NCI-H146 treated with DMSO at 0.1 percent for 48 hours (cell line): Measurements from ENCODE around the gene LTO1.
"Not testable (repeated sequence)": the region's sequence is repeated elsewhere in the genome, so short reads cannot be mapped to it uniquely, and the experiment has no call there.

Experiments
- DNase-seq: peaks from one replicate; lab custom pipeline; 2025; ENCODE audit not compliant: unreplicated experiment; lab: John Stamatoyannopoulos, UW

Gene LTO1

DNA sequence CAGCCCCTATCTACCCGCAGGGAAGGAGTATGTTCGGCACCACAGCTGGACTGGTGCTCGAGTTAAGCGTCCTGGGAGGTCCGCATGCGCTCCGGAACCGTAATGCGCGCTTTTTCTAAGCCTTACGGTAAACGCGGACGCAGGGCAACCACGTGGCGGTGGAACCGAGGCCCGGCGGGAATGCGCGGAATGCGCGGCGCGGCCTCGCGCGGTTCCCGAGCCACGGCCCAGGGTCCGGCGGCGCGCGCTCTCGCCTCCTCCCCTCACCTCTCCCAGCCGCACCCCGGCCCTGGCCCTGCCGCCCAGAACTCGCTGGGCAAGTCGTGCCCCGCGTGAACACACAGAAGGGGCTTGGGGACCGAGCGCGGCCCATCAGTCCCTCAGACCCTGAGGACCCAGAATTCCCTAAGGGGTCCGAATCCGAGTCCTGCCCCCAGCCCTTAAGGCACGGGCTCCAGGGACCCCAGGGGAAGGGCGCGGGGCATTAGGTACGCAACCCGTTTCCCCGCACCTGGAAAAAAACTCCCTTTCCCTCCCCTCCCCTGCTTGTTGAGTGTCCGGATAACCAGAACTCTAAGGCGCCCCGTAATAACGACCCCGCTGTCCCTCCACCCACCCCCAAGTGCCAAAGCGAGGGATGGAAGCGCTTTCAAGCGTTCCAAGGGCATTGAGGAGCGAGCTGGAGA is 38.5 kb downstream of the LTO1 start:
- no peak for DNase-seq

DNA sequence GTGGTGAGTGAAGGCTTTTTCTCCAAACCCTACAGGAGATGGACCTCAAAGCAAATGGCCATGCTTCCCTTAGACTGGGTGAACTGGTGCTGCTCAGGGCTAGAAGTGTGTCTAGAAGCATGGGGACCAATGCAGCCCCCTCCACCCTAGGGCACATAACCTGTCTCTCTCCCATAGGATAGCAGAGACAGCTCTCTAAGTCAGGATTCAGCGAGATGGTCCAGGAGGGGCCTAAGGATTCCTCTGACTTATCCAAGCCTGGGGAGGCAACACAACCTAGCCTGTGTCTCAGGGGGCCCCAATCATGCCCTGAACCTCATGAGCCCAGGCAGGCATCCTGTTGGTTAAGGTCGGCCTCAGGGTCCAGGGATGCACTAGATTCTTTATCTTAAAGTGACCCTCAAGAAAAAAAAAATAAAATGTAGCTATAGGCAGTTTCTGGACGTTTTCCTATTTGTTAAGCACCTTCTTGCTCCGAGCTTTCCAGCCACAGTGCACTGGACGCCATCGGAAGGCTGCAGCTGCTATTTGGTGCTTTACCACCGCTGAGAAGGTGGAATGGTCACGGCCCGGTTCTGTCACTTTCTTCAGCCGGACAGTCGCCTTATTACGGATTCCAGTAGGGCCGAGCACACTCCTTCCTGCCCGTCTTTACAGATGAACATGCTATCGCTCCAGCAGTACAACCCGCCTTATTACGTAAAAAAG is 39.2 kb downstream of the LTO1 start:
- no peak for DNase-seq

DNA sequence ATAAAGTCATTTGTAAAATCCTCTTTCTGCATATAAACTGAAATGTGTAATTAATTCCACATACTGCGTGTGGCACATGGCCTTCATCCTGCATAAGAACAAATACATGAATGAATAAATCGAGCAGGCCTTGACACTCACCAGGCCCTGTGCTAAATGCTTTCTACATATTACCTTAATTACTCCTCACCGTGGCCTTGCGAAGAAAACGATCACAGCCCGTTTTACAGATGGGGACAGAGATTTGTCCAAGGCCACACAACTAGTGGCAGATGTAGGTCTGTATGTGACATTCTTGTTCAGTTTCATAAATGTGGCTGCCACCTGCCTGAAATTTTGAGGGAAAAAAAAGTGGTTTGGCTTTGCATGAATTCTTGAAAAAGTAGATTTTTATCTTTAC is 40.0 kb downstream of the LTO1 start:
- no peak for DNase-seq

DNA sequence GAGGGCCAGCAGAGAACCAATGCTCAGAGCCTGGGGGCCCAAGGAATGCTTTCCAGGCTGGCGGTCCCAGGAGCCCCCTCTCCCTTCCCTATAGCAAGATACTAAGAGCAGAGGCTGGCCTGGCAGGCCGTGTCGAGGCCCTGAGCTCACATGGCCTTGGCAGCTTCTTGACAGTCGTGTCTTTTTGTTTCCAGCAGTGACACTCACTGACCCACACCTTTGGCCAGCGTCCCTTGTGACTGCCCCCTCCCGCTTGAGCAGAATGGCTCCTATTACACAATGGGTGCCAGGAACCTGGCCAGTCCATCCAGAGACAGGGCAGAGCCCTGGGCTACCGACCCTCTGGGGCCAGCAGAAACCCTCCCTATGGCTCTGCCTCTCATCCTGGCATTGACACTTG is 40.6 kb downstream of the LTO1 start:
- no peak for DNase-seq

DNA sequence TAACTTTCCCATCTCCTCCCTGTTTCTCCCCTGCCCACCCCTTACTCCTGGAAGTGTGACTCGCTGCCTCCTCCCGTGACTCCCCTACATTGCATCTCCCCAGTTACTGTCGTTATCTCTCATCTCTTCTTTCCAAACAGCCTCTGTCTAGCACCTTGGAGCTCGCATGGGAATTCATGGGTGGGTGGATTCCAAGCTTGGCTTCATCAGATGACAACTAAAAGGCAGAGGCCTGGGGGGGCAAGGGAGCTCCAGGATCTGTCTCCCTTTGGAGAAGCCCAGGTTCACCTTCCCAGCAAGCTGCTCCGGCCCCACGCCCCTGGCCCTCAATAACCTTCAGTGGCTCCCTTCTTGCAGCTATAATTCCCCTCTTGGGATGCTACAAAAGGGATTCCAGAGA is 41.1 kb downstream of the LTO1 start:
- DNase-seq = no peak

DNA sequence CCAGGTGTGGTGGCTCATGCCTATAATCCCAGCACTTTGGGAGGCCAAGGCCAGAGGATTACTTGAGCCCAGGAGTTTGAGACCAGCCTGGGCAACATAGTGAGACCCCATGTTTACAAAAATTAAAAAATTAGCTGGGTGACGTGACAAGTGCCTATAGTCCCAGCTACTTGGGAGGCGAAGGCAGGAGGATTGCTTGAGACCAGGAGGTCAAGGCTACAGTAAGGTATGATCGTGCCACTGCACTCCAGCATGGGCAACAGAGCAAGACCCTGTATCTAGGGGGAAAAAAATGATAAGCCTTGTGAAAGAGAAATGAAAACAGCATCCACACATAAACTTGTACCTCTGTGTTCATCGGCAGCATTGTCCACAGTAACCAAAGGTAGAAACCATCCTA is 42.3 kb downstream of the LTO1 start:
- DNase-seq = no peak

DNA sequence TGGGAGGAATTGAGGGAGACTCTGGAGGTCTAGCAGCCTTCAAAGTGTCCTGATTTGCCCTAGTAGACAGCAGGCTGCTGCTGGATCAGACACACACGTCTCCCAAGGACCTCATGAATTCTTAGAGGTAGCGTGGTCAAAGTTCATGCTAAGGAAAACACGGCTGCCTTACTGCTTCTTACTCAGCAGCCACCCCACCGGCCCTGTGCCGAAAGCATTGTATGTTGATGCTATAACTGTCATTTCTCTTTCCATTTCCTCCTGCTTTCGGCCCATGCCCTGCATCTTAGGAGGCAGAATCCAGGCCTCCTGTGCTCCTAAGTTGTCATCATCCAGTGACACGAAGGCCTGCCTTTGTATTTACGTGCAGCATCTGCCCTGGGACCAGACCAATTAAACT is 44.7 kb downstream of the LTO1 start:
- DNase-seq = no peak

DNA sequence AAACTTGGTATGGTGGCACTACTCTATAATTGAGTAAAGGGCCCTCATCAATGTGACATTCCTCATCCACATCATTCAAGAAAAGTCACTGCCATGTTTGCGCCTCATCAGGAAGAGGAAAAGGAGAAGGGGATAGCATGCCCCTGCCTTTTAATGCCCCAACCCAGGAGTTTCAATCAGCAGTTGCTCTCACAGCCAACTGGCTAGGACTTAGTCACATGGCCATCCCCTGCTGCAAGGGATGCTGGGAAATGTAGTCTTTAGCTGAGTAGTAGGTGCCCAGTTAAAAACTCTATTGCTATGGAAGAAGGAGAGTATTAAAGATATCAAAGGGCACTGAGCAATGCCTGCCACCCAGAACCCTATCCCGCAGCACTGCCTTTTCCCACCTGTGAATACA is 45.1 kb downstream of the LTO1 start:
- no peak for DNase-seq

DNA sequence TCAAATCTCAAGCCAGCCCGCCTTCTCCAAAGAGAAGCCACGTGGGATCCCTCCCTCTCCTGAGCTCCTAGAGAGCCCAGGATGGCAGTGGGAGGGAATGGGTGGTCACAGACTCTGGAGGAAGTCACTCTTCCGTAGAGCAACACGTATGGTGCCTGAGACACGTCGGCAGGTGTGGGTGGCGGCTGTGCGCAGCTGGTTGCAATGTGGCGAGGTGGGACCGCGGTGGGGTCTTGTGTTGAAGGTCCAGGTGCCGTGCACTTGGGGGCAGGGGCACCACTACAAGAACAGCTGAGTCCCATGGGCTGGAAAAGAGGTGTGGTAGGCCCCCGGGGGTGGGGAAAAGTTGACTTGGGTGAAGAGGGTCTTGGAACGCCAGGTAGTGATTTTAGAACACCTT is 47.6 kb downstream of the LTO1 start:
- no peak for DNase-seq

DNA sequence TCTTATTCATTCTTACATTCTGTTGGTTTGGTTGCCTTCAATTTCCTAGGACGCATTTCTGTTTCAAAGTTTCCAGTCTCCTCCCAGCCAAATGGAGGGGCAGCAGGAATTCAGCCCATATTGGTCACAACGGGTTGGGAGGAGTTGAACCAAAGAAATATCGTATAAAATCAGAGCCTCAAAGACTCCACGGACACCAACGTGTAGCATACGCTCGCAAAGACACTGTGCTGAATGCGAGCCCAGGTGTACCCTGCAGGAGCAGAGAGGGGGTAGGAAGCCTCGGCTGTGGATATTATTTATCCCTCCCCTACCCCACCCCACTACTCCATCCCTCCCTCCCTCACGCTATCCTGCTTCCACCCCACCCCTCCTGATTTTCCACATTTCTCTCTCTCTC is 49.7 kb downstream of the LTO1 start:
- no peak for DNase-seq

DNA sequence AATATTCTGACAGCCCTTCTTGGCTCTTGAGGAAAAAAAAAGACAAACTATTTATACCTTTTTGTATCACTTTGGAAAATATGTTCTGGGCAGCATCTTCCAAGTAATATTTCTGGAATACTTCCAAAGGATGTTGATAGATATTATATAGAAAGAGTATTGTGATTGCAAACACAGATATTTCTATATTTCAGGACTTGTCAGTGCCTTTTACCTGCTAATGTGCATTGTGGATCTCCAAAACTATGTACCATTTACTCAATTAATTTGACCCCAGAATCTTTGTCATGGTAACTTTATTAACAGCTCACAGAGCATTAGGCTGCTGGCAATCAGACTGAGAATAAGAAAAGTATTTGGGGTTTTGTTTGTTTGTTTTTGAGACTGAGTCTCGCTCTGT is 50.9 kb downstream of the LTO1 start:
- DNase-seq = no peak

DNA sequence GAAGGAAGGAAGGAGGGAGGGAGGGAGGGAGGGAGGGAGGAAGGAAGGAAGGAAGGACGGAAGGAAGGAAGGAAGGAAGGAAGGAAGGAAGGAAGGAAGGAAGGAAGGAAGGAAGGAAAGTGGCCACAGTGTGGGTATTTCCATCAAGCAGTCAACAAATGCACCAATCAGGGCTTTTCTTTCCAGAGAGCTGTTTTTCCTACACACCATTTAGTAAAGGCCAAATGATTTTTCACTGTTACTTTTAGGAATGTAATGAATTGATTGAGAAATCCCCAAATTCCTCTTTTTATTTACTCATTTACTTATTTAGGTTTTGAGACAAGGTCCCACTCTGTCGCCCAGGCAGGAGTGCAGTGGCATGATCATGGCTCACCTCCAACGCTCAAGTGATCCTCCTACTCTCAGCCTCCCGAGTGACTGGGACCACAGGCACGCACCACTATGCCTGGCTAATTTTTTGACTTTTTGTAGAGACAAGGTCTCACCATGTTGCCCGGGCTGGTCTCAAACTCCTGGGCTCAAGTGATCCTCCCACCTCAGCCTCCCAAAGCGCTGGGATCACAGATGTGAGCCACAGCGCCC is 53.0 kb downstream of the LTO1 start:
- DNase-seq = not testable (repeated sequence)

DNA sequence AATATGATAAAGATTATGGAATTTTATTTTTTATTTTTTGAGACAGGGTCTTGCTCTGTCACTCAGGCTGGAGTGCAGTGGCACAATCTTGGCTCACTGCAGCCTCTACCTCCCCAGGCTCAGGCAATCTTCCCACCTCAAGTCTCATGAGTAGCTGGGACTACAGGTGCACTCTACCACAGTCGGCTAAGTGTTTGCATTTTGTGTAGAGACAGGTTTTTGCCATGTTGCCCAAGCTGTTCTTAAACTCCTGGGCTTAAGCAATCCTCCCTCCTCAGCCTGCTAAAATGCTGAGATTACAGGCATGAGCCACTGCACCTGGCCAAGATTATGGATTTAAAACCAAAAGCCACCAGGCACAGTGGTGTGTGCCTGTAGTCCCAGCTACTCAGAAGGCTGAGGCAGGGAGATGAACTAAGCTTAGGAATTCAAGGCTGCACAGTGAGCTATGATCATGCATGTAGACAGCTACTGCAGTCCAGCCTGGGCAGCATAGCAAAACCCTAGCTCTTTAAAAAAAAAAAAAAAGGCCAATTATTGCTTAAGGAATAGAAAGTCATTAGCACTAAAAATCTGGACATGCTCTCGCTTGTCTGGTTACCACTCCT is 54.4 kb downstream of the LTO1 start:
- no peak for DNase-seq

DNA sequence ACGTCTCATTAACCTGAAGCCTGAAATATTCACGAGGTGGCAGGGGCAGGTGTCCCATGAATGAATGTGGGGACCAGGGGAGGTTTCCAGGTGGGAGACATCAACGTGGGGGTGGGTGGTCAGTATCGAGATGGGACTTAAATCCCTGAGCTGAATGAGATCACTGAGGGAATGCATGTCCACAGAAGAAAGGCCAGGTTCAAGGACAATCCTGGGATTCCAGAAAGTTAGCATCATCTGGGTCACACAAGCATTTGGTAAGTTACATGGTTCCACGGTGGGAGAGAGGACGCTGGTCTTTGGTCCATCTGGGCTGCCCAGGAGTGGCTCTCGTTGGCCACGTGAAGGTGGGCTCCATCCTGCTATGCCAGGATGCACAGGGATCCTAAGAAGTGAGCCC is 56.9 kb downstream of the LTO1 start:
- no peak for DNase-seq

DNA sequence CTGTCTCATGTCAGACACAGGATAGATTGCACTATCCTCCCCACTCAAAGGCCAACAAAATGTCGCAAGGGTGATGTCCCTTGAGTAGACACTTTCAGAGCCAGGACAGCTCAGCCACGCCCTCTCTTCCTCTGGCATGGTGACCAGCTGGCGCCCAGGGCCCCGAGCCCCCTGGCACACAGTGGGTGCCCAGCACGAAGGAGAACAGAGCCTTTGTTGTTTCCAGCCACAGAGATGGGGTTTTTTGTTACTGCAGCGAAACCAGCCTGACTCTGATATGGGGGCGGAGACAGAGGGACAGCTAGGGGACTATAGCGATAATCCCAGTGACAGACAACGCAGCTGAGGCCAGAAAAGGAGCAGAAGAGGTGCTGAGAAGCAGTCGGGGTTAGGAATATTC is 57.5 kb downstream of the LTO1 start:
- no peak for DNase-seq

DNA sequence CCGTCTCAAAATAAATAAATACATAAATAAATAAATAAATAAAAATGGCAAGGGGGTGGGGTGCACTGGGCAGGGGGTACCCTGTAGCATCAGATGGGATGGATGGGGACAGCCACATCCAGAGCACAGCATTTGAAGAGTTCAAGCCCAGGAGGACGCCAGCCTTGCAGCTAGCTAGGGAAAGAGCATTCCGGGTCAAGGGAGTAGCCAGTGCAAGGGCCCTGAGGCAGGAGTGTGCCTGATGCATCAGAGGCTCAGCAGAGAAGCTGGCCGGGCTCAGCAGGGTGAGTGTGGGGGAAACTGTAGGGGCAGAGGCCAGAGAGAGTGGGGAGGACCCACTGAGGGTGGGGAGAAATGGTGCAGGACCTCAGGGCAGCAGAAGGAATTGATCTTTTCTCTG is 57.9 kb downstream of the LTO1 start:
- no peak for DNase-seq
